Endothelial cell of umbilical vein (primary cell): Measurements from ENCODE around the gene ARHGEF37. TPM values are rescaled to one million over a fixed set of nuclear protein-coding genes. Genes with fewer than 3 reads are reported as not detected.
"Not testable (repeated sequence)": the region's sequence is repeated elsewhere in the genome, so short reads cannot be mapped to it uniquely, and the experiment has no call there.

Source experiments
- BruUV-seq: library from RNA; stranded (reverse); fragments of 400-500 nt; replicated peaks from 2 replicates; lab custom pipeline; 2021; lab: Mats Ljungman, UMichigan
- CTCF ChIA-PET: fragments of 300-600, 350-600 bp; sonication (Branson Sonifier 250); formaldehyde crosslinking; loops from one replicate; lab custom pipeline; 2021; ENCODE audit warnings: antibody characterized with exemption, inconsistent platforms; lab: Charles Lee
- POLR2A ChIA-PET: fragments of 300-600, 350-600 bp; sonication (Branson Sonifier 250); formaldehyde crosslinking; loops from one replicate; lab custom pipeline; 2021; ENCODE audit warnings: antibody characterized with exemption, inconsistent platforms; lab: Charles Lee
- DNase-seq: peaks from one replicate; pipeline ENCODE4 v3.0.0-alpha.2; 2011; ENCODE audit warnings: low read depth, low spot score
- FAIRE-seq: peaks from 2 replicates; lab custom pipeline; 2011; peaks lifted over from hg19 to GRCh38; lab: Jason Lieb, UNC
- H2AFZ ChIP-seq: 2 replicates; pipeline ENCODE4 v1.6.0; 2012; ENCODE audit warnings: low read depth, low read length, control low read depth, inconsistent platforms
- H3K27ac ChIP-seq: 2 replicates; pipeline ENCODE4 v1.5.1; 2011; ENCODE audit warnings: low read depth, mild to moderate bottlenecking, control low read depth, low read length, moderate library complexity; ENCODE audit not compliant: insufficient read depth
- H3K27me3 ChIP-seq, 2 experiments: 2 replicates each; pipeline versions ENCODE4 v1.6.0 to v1.6.1; 2011; ENCODE audit warnings: low read length in 2 of 2, mixed read lengths in 1 of 2; ENCODE audit not compliant: control insufficient read depth in 2 of 2, insufficient read depth in 2 of 2
- H3K36me3 ChIP-seq, 2 experiments: 2 replicates in 1 of 2; 3 replicates in 1 of 2; pipeline ENCODE4 v1.5.1; 2011; ENCODE audit warnings: low read length in 2 of 2, mild to moderate bottlenecking in 1 of 2, moderate library complexity in 1 of 2; ENCODE audit not compliant: control insufficient read depth in 2 of 2, insufficient read depth in 2 of 2; ENCODE audit errors: extremely low read depth in 1 of 2
- H3K4me1 ChIP-seq: 3 replicates; pipeline ENCODE4 v1.5.1; 2011; ENCODE audit warnings: mild to moderate bottlenecking, low read length; ENCODE audit not compliant: control insufficient read depth, insufficient read depth; ENCODE audit errors: extremely low read depth
- H3K4me2 ChIP-seq: 2 replicates; pipeline ENCODE4 v1.6.1; 2011; ENCODE audit warnings: low read length, control low read depth, mixed read lengths; ENCODE audit not compliant: insufficient read depth
- H3K4me3 ChIP-seq, 3 experiments: fragments of 200-600 bp in 1 of 3; sonication (generic), shearing (Covaris generic) in 1 of 3; replicated peaks in 1 of 3; 2 replicates each; pipeline ENCODE4 v1.5.1; 2011 to 2016; ENCODE audit warnings: control low read depth in 3 of 3, low read length in 3 of 3, mild to moderate bottlenecking in 2 of 3, inconsistent platforms in 1 of 3, low read depth in 1 of 3, moderate library complexity in 1 of 3; ENCODE audit not compliant: insufficient read depth in 1 of 3
- H3K79me2 ChIP-seq: 2 replicates; pipeline ENCODE4 v1.6.0; 2012; ENCODE audit warnings: low read length, inconsistent platforms; ENCODE audit not compliant: control insufficient read depth, insufficient read depth
- H3K9ac ChIP-seq: replicated peaks from 2 replicates; pipeline ENCODE3; 2011; ENCODE audit warnings: low read length, control low read depth; ENCODE audit not compliant: insufficient read depth; ENCODE audit errors: extremely low read depth
- H3K9me1 ChIP-seq: replicated peaks from 3 replicates; pipeline ENCODE4 v1.6.0; 2011; ENCODE audit warnings: mild to moderate bottlenecking, low read length; ENCODE audit not compliant: control insufficient read depth, insufficient read depth; ENCODE audit errors: extremely low read depth
- H3K9me3 ChIP-seq: replicated peaks from 2 replicates; pipeline ENCODE4 v1.5.1; 2012; ENCODE audit warnings: low read length, inconsistent platforms; ENCODE audit not compliant: control insufficient read depth, insufficient read depth
- H4K20me1 ChIP-seq: replicated peaks from 2 replicates; pipeline ENCODE3; 2011; ENCODE audit warnings: mild to moderate bottlenecking, low read length; ENCODE audit not compliant: control insufficient read depth, insufficient read depth; ENCODE audit errors: extremely low read depth
- CTCF ChIP-seq, 2 donors: IDR thresholded peaks; 1 replicate in 1 of 2; 2 replicates in 1 of 2; pipeline ENCODE4 v1.5.1; 2011; ENCODE audit warnings: low read length in 2 of 2, mild to moderate bottlenecking in 2 of 2, moderate library complexity in 2 of 2, control low read depth in 1 of 2, inconsistent platforms in 1 of 2, low read depth in 1 of 2; ENCODE audit not compliant: insufficient read depth in 1 of 2; ENCODE audit errors: extremely low read depth in 1 of 2
- EZH2 ChIP-seq: IDR thresholded peaks from 2 replicates; pipeline ENCODE4 v1.6.1; 2012; ENCODE audit warnings: borderline replicate concordance, low read depth, mild to moderate bottlenecking, moderate library complexity, low read length, inconsistent platforms; ENCODE audit not compliant: severe bottlenecking
- FOS ChIP-seq: IDR thresholded peaks from 2 replicates; pipeline ENCODE4 v1.6.1; 2011; ENCODE audit warnings: mild to moderate bottlenecking, low read length, moderate library complexity, borderline replicate concordance; ENCODE audit not compliant: insufficient read depth
- GATA2 ChIP-seq: IDR thresholded peaks from 2 replicates; pipeline ENCODE4 v1.7.0; 2011; ENCODE audit warnings: low read depth, mild to moderate bottlenecking, moderate library complexity, mixed read lengths, low read length; ENCODE audit not compliant: insufficient read length, insufficient read depth
- JUN ChIP-seq: IDR thresholded peaks from 2 replicates; pipeline ENCODE4 v1.6.1; 2011; ENCODE audit warnings: borderline replicate concordance, low read depth; ENCODE audit not compliant: insufficient read length, insufficient read depth
- MAX ChIP-seq: IDR thresholded peaks from 2 replicates; pipeline ENCODE4 v1.6.1; 2011; ENCODE audit not compliant: insufficient read depth, insufficient read length
- MYC ChIP-seq: IDR thresholded peaks from one replicate; pipeline ENCODE4 v1.6.1; 2011; ENCODE audit warnings: mild to moderate bottlenecking, low read depth, low read length
- POLR2A ChIP-seq: IDR thresholded peaks from 2 replicates; pipeline ENCODE4 v1.6.1; 2012; ENCODE audit warnings: low read depth, mild to moderate bottlenecking, control low read depth, low read length
- POLR2AphosphoS5 ChIP-seq: IDR thresholded peaks from 2 replicates; pipeline ENCODE4 v1.6.1; 2012; ENCODE audit warnings: low read depth, mild to moderate bottlenecking, control low read depth, low read length, moderate library complexity; ENCODE audit not compliant: insufficient read depth
- dilution Hi-C: fragments of 300-500 bp; cut with MboI; formaldehyde crosslinking; loops from one replicate; pipeline ENCODE4 v1.15.0; 2019; ENCODE audit warnings: low sequenced_read_pairs; ENCODE audit not compliant: extremely low pct_ligation_motif_present
- intact Hi-C: fragments of 100-400 bp; cut with micrococcal nuclease; formaldehyde crosslinking; loops from one replicate; pipeline ENCODE4 v1.10.0; 2022
- polyA plus RNA-seq, 4 experiments: library from polyadenylated mRNA; depleted of rRNA in 3 of 4; stranded (reverse) in 3 of 4; unstranded in 1 of 4; fragments of >200 nt; gene quantifications; 2 replicates each; pipeline versions ENCODE4 v1.2.1 to v1.2.3, GENCODE V29; 2011 to 2012; ENCODE audit warnings: missing spikeins in 1 of 4
- total RNA-seq: library from RNA; stranded (reverse); gene quantifications from 2 replicates; pipeline ENCODE4 v1.2.3, GENCODE V29; 2021

Gene ARHGEF37
- total and polyA plus RNA-seq, 2 donors (not counting 3 experiments of a cell fraction or from before 2014, with no cell fraction given): 4.9 to 7.0 TPM

GRCh38 chr5:149649730-149650129 lies 68.4 kb downstream of the ARHGEF37 start:
- DNase-seq, BruUV-seq, H3K9me1 ChIP-seq, intact Hi-C loops, FAIRE-seq, H3K9me3 ChIP-seq, H3K79me2 ChIP-seq, H3K9ac ChIP-seq, H3K36me3 ChIP-seq, H3K27ac ChIP-seq, H2AFZ ChIP-seq, H4K20me1 ChIP-seq, H3K27me3 ChIP-seq, H3K4me1 ChIP-seq, dilution Hi-C loops, POLR2A ChIA-PET, H3K4me3 ChIP-seq, H3K4me2 ChIP-seq: not testable (repeated sequence)
- CTCF ChIA-PET: interaction anchor here (1.0 kb wide), 1 partner anchor 10 kb away, joined by 3 read pairs; no protein-coding TSS in a partner anchor

GRCh38 chr5:149651686-149652085 lies 70.4 kb downstream of the ARHGEF37 start:
- Histone ChIP-seq H3K36me3 (no peaks in the 10 kb centered on the region), H4K20me1 (no peaks in the 10 kb centered on the region), H3K9me1 (no peaks in the 10 kb centered on the region), H3K4me1 (no peaks in the 10 kb centered on the region), H3K9ac (no peak overlapping the region), H3K27me3 (peaks cover 2 to 3% of the 10 kb centered on the region in 2 experiments), H3K9me3 (no peaks in the 10 kb centered on the region), H3K79me2 (no peaks in the 10 kb centered on the region), H3K4me2 (no peak overlapping the region), H2AFZ (no peak overlapping the region), H3K4me3 (no peak overlapping the region), H3K27ac (no peak overlapping the region)
- FAIRE-seq: no peak
- intact Hi-C loops: no loop called here
- CTCF ChIA-PET: interaction anchor here (1.2 to 2.1 kb wide), 3 partner anchors 16 to 182 kb away, joined by 3 to 12 read pairs (median 5); no protein-coding TSS in a partner anchor
- BruUV-seq: no TSS peak
- dilution Hi-C loops: no loop called here
- POLR2A ChIA-PET: no interaction called here
- no peak for DNase-seq
- TF ChIP-seq JUN: no peak
- no peak for TF ChIP-seq MYC
- TF ChIP-seq FOS: no peak
- TF ChIP-seq GATA2: no peak
- TF ChIP-seq POLR2AphosphoS5: no peak
- no peak for TF ChIP-seq MAX
- no peak for TF ChIP-seq CTCF (IDR thresholded peaks at IDR 0.05; ENCODE audit: extremely low read depth in 1 of 2, insufficient read depth in 1 of 2, low read depth in 1 of 2, low read length in 2 of 2)
- TF ChIP-seq POLR2A: no peak
- no peak for TF ChIP-seq EZH2
